ENCODE measurements around the gene CCDC110.
"Not testable (repeated sequence)": the region's sequence is repeated elsewhere in the genome, so short reads cannot be mapped to it uniquely, and the experiment has no call there.

Gene CCDC110

GRCh38 chr4:185471235-185472102, at the start of gene CCDC110:
CCDC110 (minus strand) TSS chr4:185471733; CDS start chr4:185471683, 50 bp downstream.
- DNase-seq (ENCODE audit: low read depth in 2 of 2, low spot score in 1 of 2): peak; percentile 72 to 79

- no peak for DNase-seq (ENCODE audit: low read depth in 2 of 2, low spot score in 1 of 2)
Measured at GRCh38 chr4:185520119-185520518, 48.6 kb upstream of the CCDC110 start.

- DNase-seq (ENCODE audit: low read depth in 2 of 2, low spot score in 1 of 2): no peak
Measured at GRCh38 chr4:185518494-185518893, 47.0 kb upstream of the CCDC110 start.

GRCh38 chr4:185518069-185518468, 46.5 kb upstream of the CCDC110 start:
- DNase-seq (ENCODE audit: low read depth in 2 of 2, low spot score in 1 of 2): no peak

- no peak for DNase-seq (ENCODE audit: low read depth in 2 of 2, low spot score in 1 of 2)
Measured at GRCh38 chr4:185515248-185515647, 43.7 kb upstream of the CCDC110 start.

- no peak for DNase-seq (ENCODE audit: low read depth in 2 of 2, low spot score in 1 of 2)
Measured at GRCh38 chr4:185514182-185514697, 42.7 kb upstream of the CCDC110 start.

- no peak for DNase-seq (ENCODE audit: low read depth in 2 of 2, low spot score in 1 of 2)
Measured at GRCh38 chr4:185513489-185514181, 42.1 kb upstream of the CCDC110 start.

GRCh38 chr4:185512516-185512915, 41.0 kb upstream of the CCDC110 start:
- DNase-seq (ENCODE audit: low read depth in 2 of 2, low spot score in 1 of 2): no peak

- not testable (repeated sequence) for DNase-seq (ENCODE audit: low read depth in 2 of 2, low spot score in 1 of 2)
Measured at GRCh38 chr4:185511243-185511642, 39.7 kb upstream of the CCDC110 start.

- DNase-seq (ENCODE audit: low read depth in 2 of 2, low spot score in 1 of 2): no peak
Measured at GRCh38 chr4:185510806-185511205, 39.3 kb upstream of the CCDC110 start.

GRCh38 chr4:185508181-185508580, 36.6 kb upstream of the CCDC110 start:
- DNase-seq (ENCODE audit: low read depth in 2 of 2, low spot score in 1 of 2): no peak

GRCh38 chr4:185506422-185506821, 34.9 kb upstream of the CCDC110 start:
- DNase-seq (ENCODE audit: low read depth in 2 of 2, low spot score in 1 of 2): no peak

- no peak for DNase-seq (ENCODE audit: low read depth in 2 of 2, low spot score in 1 of 2)
Measured at GRCh38 chr4:185504098-185505047, 32.8 kb upstream of the CCDC110 start.

- no peak for DNase-seq (ENCODE audit: low read depth in 2 of 2, low spot score in 1 of 2)
Measured at GRCh38 chr4:185502386-185502785, 30.9 kb upstream of the CCDC110 start.

GRCh38 chr4:185500576-185500975, 29.0 kb upstream of the CCDC110 start:
- DNase-seq (ENCODE audit: low read depth in 2 of 2, low spot score in 1 of 2): no peak

GRCh38 chr4:185500035-185500434, 28.5 kb upstream of the CCDC110 start:
- no peak for DNase-seq (ENCODE audit: low read depth in 2 of 2, low spot score in 1 of 2)

- DNase-seq (ENCODE audit: low read depth in 2 of 2, low spot score in 1 of 2): no peak
Measured at GRCh38 chr4:185488650-185489049, 17.1 kb upstream of the CCDC110 start.

- no peak for DNase-seq (ENCODE audit: low read depth in 2 of 2, low spot score in 1 of 2)
Measured at GRCh38 chr4:185481401-185481800, 9.9 kb upstream of the CCDC110 start.

GRCh38 chr4:185480016-185480732, 8.6 kb upstream of the CCDC110 start:
- DNase-seq (ENCODE audit: low read depth in 2 of 2, low spot score in 1 of 2): no peak

- DNase-seq (ENCODE audit: low read depth in 2 of 2, low spot score in 1 of 2): no peak
Measured at GRCh38 chr4:185479507-185479971, 8.0 kb upstream of the CCDC110 start.

All from stimulated activated CD8-positive, alpha-beta memory T cell treated with anti-CD3 and anti-CD28 coated beads, Interleukin-4, amount 100 ng/mL, for 4 hours (primary cell).